Large intestine (tissue), 3 donors: ENCODE results near the gene CAP2. TPM values are rescaled to one million over a fixed set of nuclear protein-coding genes. Genes with fewer than 3 reads are reported as not detected.
"Not testable (repeated sequence)": the region's sequence is repeated elsewhere in the genome, so short reads cannot be mapped to it uniquely, and the experiment has no call there.

Source experiments
- DNase-seq, 2 donors: peaks; one replicate each; pipeline versions ENCODE4 v3.0.0 to v3.0.0-alpha.2; 2013
- H3K27ac ChIP-seq: one replicate; pipeline ENCODE4 v1.5.1; 2013; ENCODE audit warnings: low read length
- H3K27me3 ChIP-seq: 2 replicates; pipeline ENCODE4 v1.6.1; 2013; ENCODE audit warnings: low read length; ENCODE audit not compliant: control insufficient read depth, insufficient read depth
- H3K36me3 ChIP-seq: 2 replicates; pipeline ENCODE4 v1.6.1; 2013; ENCODE audit warnings: low read length; ENCODE audit not compliant: control insufficient read depth, insufficient read depth
- H3K4me1 ChIP-seq: one replicate; pipeline ENCODE4 v1.6.1; 2013; ENCODE audit warnings: low read length; ENCODE audit not compliant: control insufficient read depth, insufficient read depth
- H3K4me3 ChIP-seq: one replicate; pipeline ENCODE4 v1.5.1; 2013; ENCODE audit warnings: low read length
- H3K9me3 ChIP-seq: one replicate; pipeline ENCODE4 v1.6.1; 2013; ENCODE audit warnings: mild to moderate bottlenecking, low read depth, low read length, moderate library complexity; ENCODE audit not compliant: control insufficient read depth
- WGBS: methylation state at CpG from one replicate; pipeline ENCODE4 v1.1.5; 2013; ENCODE audit warnings: low lambda C conversion rate; ENCODE audit not compliant: insufficient coverage; 5-methylcytosine and 5-hydroxymethylcytosine counted together
- polyA plus RNA-seq: library from polyadenylated mRNA; unstranded; fragments of 120-200 nt; gene quantifications from one replicate; pipeline ENCODE4 v1.2.1, GENCODE V29; 2013

Gene CAP2
- polyA plus RNA-seq, 1 donor: 11.2 TPM

- Histone ChIP-seq H3K36me3 (no peaks in the 10 kb centered on the region), H3K4me1 (no peaks in the 10 kb centered on the region), H3K27me3 (no peaks in the 10 kb centered on the region), H3K9me3 (no peaks in the 10 kb centered on the region), H3K4me3 (no peak overlapping the region), H3K27ac (no peak overlapping the region)
- WGBS: 92% methylated on average over 2 of the region's 7 CpGs
- no peak for DNase-seq
Observed at GRCh38 chr6:17585766-17586490, 192.5 kb downstream of the CAP2 start.

GRCh38 chr6:17586623-17587022, 193.2 kb downstream of the CAP2 start:
- not testable (repeated sequence) for H3K27ac ChIP-seq, H3K36me3 ChIP-seq, DNase-seq, H3K4me3 ChIP-seq, H3K9me3 ChIP-seq, H3K4me1 ChIP-seq, H3K27me3 ChIP-seq
- WGBS: 99% methylated on average over 8 of the region's 13 CpGs

- 50% methylated on average over 1 of the region's 6 CpGs for WGBS
- no peak overlapping the region for H3K4me3 ChIP-seq
- H3K9me3 ChIP-seq: no peaks in the 10 kb centered on the region
- DNase-seq: peak; percentile 44 to 73
- no peak overlapping the region for H3K27ac ChIP-seq
- no peaks in the 10 kb centered on the region for H3K36me3 ChIP-seq
- no peaks in the 10 kb centered on the region for H3K4me1 ChIP-seq
- no peaks in the 10 kb centered on the region for H3K27me3 ChIP-seq
Observed at GRCh38 chr6:17588011-17588410, 194.6 kb downstream of the CAP2 start.

- no peaks in the 10 kb centered on the region for H3K27me3 ChIP-seq
- DNase-seq: peak; percentile 67 to 81
- H3K4me1 ChIP-seq: no peaks in the 10 kb centered on the region
- no CpG with 5 or more reads among the region's 5 CpGs for WGBS
- peak overlapping the region; percentile 8 for H3K27ac ChIP-seq
- H3K36me3 ChIP-seq: no peaks in the 10 kb centered on the region
- no peak overlapping the region for H3K4me3 ChIP-seq
- no peaks in the 10 kb centered on the region for H3K9me3 ChIP-seq
Observed at GRCh38 chr6:17589406-17590096, 196.2 kb downstream of the CAP2 start.

GRCh38 chr6:17591287-17591686, 197.9 kb downstream of the CAP2 start:
- Histone ChIP-seq H3K9me3 (no peaks in the 10 kb centered on the region), H3K27me3 (no peaks in the 10 kb centered on the region), H3K4me3 (no peak overlapping the region), H3K4me1 (no peaks in the 10 kb centered on the region), H3K36me3 (no peaks in the 10 kb centered on the region), H3K27ac (no peak overlapping the region)
- WGBS: 100% methylated on average over 1 of the region's 1 CpG
- no peak for DNase-seq

GRCh38 chr6:17593246-17593645, 199.9 kb downstream of the CAP2 start:
- Histone ChIP-seq H3K27ac (no peak overlapping the region), H3K36me3 (no peaks in the 10 kb centered on the region), H3K4me3 (no peak overlapping the region), H3K27me3 (no peaks in the 10 kb centered on the region), H3K4me1 (no peaks in the 10 kb centered on the region), H3K9me3 (no peaks in the 10 kb centered on the region)
- DNase-seq: no peak

- Histone ChIP-seq H3K4me1 (no peaks in the 10 kb centered on the region), H3K4me3 (no peak overlapping the region), H3K36me3 (no peaks in the 10 kb centered on the region), H3K27ac (no peak overlapping the region), H3K9me3 (no peaks in the 10 kb centered on the region), H3K27me3 (no peaks in the 10 kb centered on the region)
- DNase-seq: no peak
- WGBS: 87% methylated on average over 3 of the region's 3 CpGs
Observed at GRCh38 chr6:17596085-17596484, 202.7 kb downstream of the CAP2 start.

GRCh38 chr6:17599877-17600526, 206.6 kb downstream of the CAP2 start, which contains the start of gene FAM8A1:
Gene FAM8A1, plus strand, starts transcription at chr6:17600302. Its CDS starts 108 bp downstream, at chr6:17600410.
- H3K9me3 ChIP-seq: no peaks in the 10 kb centered on the region
- WGBS: no CpG with 5 or more reads among the region's 42 CpGs
- peak; percentile 95 to 96 for DNase-seq
- H3K4me1 ChIP-seq: peaks cover 6% of the 10 kb centered on the region
- H3K27me3 ChIP-seq: no peaks in the 10 kb centered on the region
- H3K36me3 ChIP-seq: peaks cover 14% of the 10 kb centered on the region
- peak within 1 kb of the TSS; percentile 58 for H3K4me3 ChIP-seq
- peak within 1 kb of the TSS; percentile 74 for H3K27ac ChIP-seq

GRCh38 chr6:17600527-17601385, 207.4 kb downstream of the CAP2 start:
- Histone ChIP-seq H3K27ac (peak overlapping the region; percentile 74), H3K27me3 (no peaks in the 10 kb centered on the region), H3K9me3 (no peaks in the 10 kb centered on the region), H3K4me1 (peaks cover 6% of the 10 kb centered on the region), H3K36me3 (peaks cover 15% of the 10 kb centered on the region), H3K4me3 (peak overlapping the region; percentile 58)
- peak in 1 of 2 donors; percentile 75 for DNase-seq
- 0% methylated on average over 1 of the region's 77 CpGs for WGBS

- H3K9me3 ChIP-seq: no peaks in the 10 kb centered on the region
- H3K4me1 ChIP-seq: peaks cover 6% of the 10 kb centered on the region
- H3K4me3 ChIP-seq: peak overlapping the region; percentile 58
- H3K27me3 ChIP-seq: no peaks in the 10 kb centered on the region
- no CpG with 5 or more reads among the region's 5 CpGs for WGBS
- peak overlapping the region; percentile 74 for H3K27ac ChIP-seq
- DNase-seq: no peak
- H3K36me3 ChIP-seq: peaks cover 18% of the 10 kb centered on the region
Observed at GRCh38 chr6:17601386-17601703, 207.9 kb downstream of the CAP2 start.
